Stimulated activated CD4-positive, alpha-beta T cell treated with anti-CD3 and anti-CD28 coated beads, Interleukin-4, amount 100 ng/mL, for 4 hours (primary cell): ENCODE results near the gene PHLDB2.

Source experiments
- DNase-seq, 2 experiments: peaks; one replicate each; pipeline ENCODE4 v3.0.0-alpha.2; 2020

Gene PHLDB2

DNA sequence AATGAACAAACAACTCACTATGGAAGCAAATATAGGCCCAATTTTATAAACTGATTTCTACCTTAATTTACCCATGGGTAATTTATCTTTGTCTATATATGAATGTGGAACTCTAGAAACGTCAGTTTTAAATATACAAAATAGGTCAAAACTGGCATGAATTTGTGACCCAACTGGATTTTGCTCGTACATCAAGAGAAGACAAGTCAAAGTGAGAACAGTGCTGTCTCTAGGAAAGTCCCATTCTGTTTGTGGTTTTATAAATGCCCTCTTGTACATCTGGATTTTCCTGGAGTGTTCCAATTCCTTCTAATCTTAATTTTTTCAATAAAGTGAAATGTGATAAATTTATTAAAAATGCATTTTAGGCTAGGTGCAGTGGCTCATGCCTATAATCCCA lies 69.5 kb downstream of the PHLDB2 start:
- no peak for DNase-seq

DNA sequence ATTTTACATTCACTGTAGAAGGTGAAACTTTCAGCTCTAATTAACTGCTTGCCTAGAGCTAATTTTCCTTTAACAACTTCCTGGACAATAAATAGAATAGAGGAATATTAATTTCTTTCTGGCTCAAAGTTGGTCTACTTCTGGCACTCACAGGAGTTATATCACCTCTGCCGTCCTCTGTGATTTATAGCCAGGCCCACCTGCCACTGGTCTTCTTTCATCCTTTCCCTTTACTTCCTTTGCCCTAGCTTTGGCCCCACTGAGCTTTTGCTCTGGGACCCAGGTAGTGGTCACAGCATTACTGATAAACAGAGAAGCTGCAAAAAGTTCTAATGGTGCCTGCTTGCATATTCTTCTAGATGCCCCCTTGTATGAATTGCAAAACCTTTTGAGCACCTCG lies 70.4 kb downstream of the PHLDB2 start:
- no peak for DNase-seq

DNA sequence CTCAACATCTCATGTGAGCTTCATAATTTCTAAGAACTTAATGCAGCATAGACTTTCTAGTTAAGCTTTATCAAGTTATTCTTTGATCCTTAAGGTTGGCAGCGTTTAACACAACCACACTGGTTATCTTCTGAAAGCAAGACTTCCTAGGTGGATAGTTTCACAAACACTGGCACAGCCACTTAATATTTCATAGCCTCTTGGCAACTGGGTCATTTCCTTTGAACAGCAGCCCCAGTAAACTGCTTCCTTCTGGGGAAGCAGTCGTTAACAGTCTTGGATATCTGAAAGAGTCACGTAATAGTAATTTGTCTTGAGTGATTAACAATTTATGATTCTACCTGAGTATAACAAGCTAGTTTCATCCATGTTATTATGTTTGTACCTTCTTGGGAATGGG lies 73.9 kb downstream of the PHLDB2 start:
- DNase-seq: no peak

DNA sequence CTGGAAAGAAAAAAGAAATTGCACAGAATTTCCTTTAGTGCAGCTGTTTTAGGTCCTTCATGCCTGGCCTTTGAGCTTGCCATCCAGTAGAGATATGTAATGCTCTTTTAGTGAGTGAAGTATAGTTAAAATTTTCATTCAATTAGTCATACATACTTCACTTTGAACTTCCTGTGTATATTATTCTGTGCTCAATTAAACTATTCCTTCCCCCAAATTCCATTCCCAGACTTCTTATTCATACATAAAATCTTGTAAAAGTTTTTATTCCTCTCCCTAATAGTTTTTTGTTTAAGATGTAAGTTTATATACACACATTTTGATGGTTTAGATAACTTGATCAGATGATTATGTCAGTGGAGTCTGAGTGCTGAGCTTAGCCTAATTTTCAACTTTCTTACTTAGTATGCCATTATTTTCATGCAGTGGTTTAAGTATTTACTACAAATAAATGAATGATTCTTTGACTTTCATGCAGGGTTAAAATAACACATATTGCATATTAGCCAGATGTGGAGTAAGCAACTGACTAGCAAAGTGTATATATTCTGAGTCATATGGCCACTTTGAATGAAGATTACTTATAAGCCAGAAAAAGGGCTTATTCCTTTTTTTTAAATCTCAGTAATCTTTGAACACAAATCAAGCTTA lies 77.3 kb downstream of the PHLDB2 start:
- DNase-seq: no peak

DNA sequence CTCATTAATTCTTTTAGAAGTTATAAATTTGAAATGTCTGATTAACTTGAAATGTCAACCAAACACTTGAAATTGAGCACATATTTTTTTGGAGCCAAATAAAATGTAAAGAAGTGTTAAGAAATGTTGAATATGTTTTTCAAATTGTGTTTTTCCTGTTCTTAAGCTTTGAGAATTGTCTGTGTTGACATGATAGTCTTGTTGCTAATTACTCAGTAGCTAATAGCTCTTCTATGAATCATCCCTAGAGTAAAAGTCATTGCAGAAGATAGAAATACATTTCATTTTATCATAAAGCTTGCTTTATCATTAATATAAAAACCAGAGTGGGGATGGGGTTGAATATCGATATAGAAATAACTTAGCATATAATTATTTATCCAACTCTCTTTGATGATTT lies 77.9 kb downstream of the PHLDB2 start:
- no peak for DNase-seq

DNA sequence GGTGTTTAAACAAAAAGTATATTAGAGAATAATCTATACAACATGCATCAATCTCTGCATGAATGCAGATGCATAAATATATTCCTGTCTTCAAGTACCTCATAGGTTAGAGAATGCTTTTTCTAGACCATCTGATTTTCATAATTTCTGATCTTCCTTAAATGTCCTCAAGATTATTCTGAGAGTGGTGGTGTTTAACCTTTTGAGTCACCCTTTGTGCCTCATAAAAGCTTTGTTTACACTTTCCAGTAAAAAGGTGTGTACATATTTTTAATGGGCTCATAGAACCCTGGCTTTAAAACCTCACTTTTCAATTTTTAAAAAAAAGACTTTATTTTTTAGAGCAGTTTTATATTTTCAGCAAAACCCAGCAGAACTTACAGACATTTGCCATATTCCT lies 78.8 kb downstream of the PHLDB2 start:
- DNase-seq: no peak

DNA sequence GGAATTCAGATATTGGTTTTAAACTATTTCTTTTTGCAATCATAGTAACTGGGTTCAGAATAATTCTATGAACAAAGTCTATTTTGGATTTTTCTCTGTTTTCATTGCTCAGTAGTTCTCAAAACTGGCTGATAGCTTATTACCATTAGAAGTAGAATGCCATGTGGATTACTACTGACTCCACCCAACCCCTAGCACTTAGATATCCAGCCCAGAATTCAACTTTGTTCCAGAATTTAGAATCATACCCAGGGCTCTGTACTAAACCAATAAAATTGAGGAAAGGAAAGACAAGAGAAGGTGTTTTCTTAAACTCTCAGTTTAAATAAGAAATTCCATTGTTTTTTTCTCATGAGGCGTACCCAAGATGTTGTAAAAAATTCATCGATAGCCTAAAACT lies 80.8 kb downstream of the PHLDB2 start:
- no peak for DNase-seq

DNA sequence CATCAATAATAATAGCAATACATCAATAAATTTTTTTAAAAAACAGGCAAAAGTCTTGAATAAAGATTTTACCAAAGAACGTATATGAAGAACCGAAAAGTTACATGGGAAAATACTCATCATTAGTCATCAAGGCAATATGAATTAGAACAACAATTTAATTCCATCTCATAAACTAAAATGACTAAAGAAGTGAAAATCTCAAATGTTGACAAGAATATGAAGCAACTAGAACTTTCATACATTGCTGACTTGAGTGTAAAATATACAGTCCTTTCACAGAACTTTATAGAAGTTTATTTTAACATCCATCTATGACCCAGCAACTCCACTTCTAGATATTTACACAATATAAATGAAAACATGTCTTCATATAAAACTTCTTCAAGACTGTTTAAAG lies 84.5 kb downstream of the PHLDB2 start:
- DNase-seq: no peak

DNA sequence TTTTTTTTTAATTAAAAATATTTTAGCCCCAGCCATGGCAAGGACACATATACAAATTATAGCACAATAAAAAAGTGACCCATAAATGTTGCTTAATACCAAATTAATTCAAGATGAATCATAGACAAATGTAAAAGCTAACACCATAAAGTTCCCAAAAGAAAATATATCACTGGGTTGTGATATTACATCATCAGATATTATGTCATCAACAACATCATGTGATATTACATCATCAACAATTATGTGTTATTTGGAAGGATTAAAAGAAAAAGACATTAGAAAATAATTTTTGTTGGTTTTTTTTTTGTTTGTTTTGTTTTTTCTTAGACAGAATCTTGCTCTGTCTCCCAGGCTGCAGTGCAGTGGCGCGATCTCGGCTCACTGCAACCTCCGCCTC lies 85.3 kb downstream of the PHLDB2 start:
- DNase-seq: no peak

DNA sequence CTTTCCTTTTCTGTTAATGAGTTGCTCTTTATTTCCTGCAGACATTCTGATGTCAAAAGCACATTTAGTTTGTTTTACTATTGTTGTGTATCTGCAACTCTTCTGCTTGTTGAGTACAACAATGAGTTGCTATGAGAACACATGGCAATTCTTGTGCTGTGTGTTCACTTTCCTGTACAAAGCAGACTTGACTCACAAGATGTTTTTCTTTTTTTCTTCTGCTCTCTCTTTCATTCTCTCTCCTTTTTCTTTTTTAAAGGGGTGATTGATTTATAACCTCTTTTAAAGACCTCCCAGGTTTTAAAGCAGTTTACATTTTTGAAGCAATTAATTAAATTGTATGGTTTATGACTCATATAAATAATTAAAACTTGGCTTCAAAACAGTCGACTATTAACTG lies 88.2 kb downstream of the PHLDB2 start:
- DNase-seq: no peak

DNA sequence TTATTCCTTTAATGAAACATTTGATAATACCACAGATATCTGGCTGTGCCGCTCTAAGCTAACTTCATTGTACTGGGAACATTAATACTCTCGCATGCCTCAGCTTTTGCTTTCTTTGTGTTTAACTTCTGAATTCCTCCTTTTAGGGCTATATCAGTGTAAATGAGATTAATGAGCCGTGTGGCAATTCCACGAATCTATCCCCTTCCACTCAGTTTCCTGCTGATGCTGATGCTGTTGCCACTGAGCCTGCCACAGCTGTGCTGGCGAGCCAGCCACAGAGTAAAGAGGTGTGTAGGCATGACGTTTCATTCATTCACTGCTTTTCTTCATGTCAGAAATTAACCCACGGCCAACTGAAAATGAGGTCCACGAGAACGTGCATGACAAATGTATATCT lies 89.7 kb downstream of the PHLDB2 start:
- DNase-seq: no peak

DNA sequence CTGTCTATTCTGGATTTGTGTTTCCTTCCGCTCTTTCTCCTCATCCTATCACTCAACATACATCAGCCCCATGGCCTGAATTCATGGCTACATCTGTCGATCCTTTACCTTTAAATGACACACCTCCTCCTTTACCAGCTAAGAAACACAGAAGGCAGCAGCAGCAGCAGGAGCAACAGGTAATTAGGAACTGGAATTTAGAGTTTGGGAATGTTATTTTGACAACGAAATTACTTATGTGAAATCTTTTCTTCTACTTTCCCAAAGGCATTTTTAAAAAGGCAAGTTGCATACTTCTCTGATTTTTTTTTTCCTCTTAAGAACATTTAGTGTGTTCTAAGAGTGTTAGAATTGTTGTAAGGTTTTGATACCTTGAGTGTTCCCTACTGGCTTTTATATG lies 90.6 kb downstream of the PHLDB2 start:
- DNase-seq: no peak

DNA sequence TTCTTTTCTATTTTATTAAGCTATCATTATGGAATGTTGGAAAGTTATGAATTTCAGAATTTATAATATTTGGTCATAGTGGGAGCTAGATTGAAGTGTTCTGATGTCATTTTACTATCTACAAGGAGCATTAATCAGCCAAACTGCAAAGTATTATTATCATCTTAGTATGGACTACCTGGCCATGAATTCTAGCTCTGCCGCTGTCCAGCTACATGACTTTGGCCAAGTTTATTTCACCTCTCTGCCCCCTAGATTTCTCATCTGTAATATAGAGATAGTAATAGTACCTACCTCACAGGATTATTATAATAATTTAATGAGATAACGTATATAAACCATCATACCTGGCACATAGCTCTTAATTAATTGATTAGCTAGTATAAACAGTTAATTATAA lies 92.0 kb downstream of the PHLDB2 start:
- DNase-seq: no peak

DNA sequence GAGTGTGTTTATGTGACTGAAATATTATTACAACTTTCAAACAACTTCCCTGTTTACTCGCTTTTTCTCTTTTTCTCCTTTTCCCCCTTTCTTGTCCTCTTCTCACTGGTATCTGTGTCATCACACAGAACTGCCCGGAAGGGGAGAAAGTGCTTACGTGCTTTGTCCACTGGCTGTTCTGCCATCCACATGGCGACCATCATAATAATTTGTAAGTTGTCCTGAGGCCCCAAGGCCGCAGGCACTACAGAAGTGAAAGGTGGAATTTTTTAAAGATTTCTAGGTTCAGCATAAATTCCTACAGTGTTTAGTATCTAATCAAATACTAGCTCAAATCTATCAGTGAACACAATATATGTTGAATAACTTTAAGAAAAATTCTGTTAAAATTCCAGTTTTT lies 93.0 kb downstream of the PHLDB2 start:
- DNase-seq: no peak

DNA sequence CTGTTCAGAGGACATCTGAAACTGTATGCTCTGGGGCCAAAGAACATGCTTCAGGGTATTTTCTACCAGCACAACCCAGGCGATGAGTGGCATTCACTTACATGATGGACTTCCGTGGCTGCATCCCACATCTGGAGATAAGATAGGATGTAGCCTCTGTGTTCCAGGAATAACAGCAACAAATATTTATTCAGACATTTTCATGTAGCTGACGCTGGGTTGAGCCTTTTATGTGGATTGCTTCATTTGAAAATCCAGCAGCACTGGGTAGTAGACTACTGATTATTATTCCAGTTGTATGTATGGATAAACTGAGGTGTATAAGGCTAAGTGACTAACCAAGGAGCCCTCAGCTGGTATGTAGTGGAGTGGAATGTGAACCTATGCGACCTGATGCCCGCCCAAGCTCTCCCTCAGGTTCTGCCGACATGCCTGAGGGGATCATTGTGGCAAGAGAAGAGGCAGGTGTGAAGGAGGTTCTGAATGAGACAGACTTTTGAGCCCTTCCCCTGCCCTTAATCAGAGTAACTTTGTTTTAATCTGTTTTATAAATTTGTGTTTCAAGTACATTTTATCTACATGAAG lies 93.9 kb downstream of the PHLDB2 start:
- no peak for DNase-seq

DNA sequence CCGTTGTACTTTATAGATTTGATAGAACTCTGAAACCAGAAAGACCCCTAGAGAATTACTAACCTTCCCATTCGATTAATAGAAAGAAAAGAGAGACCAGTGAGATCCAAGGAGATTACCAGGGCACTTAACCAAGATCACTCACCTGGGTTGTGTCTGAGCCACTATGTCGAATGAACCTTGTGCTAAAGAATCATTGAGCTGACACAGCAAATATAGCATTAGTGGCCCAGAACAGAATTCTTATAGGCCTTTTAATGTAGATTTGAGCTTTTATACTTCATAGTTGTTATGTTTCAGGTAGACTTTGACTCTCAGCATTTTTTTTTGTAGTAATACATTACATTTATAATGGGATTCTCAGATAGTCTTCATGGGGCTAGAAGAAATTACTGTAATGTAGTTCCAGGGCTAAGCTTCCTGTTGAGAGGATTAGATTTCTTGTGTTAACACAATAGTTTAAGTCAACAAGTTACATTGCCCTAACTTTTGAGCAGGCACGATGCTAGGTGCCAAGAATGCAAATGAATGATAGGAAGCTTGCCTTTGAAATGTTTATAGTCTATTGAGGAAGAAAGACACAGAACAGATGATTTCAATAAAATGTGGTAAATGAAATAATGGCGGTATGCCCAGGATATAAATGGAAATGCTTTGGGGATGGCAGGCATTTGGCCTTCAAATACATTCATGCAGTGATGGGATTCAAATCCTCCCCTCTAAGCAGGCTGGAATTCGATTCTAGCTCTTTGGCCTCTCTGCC lies 95.3 kb downstream of the PHLDB2 start:
- DNase-seq: no peak

DNA sequence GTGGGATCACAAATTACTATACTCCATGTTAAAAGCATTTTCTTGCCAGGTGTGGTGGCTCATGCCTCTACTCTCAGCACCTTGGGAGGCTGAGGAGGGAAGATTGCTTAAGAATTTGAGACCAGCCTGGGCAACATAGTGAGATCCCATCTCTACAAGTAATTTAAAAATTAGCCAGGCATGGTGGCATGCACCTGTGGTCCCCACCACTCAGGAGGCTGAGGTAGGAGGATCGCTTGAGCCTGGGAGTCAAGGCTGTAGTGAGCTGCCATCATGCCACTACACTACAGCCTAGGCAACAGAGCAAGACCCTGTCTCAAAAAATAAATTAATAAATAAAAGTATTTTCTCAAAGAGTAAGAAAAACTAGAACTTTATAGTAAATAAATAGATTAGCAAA lies 96.8 kb downstream of the PHLDB2 start:
- DNase-seq: no peak

DNA sequence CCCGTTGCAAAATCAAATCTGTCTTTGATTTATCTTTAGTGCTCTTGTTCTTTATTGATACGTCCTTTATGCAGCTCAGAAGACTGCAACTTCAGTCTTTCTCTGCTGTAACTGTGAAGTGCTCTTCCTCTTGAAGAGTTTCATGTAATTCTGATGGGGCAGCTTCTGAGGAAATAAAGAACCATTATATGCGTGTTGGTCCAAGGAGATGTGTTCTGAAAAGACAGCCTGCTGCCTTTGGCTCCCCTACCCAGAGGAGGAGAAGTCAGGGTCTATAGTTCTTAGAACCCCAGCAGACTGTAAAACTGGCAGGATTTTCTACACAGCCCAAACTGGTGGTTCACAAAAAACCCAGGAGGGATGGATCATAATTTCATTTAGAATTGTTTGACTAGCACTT lies 97.4 kb downstream of the PHLDB2 start:
- no peak for DNase-seq

DNA sequence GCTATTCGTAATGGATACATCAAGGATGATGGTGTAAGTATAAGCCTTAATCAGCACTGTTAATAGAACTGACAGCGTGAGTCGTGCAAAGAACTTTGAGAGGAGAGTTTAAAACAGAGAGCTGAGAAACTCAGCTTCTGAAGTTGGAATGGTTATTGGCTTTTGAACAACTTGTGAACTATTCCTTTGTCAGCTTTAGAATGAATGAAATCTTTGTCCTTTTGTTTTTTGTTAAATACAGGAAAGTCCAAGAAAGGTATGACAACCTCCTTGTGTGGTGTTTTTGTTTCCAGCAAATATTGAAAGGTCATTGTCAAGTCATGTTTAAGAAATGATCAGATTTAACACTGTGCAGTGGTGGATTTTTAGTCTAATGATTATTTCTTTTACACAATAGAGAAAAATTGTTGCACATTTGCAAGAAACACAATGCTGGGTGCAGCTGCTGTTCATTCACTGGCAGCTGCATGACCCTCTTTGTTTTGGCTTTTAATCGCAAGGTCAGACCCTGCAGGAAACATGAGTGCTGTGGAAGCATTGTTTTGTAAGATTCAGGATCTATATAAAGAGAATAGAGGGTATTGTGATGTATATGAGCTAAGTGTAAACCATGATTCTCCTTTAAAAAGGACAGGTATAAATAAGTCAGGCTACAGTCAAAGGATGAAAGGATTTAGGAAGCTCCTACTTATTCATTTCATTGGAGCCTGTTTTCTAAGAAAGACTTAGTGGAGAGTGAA lies 98.1 kb downstream of the PHLDB2 start:
- no peak for DNase-seq

DNA sequence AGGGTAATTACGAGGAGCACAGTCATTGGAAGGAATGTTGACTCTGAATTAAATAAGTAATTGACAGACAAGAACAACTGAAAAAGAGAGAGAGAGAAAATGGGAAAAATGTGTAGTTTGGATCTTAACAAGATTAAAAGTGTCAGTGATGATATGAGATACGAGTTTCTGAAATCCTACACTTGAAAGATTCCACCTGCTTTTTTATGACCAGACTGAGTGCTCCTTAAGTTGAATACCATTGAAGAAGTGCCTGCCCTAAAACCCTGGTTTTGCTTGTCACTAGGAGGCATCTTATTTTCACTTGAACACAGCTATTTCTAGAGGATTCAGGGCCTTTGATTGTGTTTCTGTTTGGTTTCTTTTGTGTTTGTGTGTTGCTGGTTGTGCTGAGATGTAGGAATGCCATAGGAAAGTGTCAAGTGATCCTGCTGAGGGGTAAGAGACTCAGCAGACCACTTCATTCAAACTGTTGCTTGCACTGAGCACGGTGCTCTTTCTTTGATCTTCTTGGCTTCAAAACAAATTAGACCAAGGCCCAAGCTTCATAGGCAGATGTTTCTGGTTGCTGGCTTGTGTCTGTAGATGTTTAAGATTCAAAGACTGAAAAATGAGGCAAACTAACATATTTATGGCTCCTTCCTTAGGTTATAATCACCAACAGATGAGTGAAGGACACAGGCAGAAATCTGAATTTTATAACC lies 102.5 kb downstream of the PHLDB2 start:
- DNase-seq: no peak

DNA sequence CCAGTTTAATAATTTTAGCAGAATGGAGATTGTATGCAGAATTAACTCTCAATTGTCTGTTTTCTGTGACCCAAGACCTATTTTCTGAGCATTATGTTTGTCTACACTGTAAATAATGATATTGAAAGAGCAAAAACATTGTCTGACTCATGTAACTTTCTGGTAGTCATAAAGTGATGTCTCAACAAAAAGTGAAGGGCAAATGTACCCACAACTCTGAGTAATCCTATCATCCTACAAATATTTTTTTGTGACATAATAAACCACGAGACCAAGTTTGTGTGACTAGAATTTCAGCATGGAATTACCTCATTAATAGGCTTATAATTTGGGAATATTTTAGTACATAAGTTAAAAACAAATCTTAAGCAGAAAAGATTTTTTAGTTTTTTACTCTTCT lies 104.4 kb downstream of the PHLDB2 start:
- DNase-seq: no peak

DNA sequence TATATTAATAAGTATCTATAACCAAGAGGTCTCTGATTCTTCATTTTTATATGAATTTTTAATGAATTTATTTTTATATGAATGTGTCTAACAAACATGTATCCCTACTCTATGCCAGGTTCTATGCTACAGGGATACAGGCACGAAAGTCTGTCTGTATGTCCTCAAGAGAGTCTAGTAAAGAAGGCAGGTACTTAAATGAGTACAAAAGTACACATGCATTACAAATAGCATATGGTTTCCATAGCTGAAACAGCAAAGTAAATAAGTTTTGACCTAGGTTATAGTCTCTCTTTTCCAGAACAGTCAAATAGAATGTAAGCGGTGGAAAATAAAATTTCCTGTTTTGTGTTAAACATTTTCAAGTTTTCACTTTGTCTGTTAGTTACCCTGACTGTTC lies 106.4 kb downstream of the PHLDB2 start:
- DNase-seq: no peak

DNA sequence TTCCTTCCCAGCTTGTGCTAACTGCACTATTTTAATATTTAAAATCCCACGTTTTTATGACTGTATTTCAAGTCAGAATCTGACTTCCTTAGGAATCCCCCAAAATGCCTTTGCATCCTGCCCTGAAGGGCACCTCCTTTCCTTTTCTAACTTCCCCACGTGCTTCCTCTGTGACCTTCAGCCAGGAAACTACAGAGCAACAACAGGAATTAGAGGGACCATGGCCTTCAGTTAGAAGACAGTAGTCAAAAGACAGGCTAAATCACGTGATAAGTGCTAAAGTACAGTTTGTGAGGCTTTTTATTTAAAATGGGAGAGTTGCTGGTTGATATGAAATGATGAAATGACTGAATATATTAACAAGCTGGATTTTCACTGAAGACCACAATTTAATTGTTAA lies 108.0 kb downstream of the PHLDB2 start:
- DNase-seq: no peak
